Stimulated activated CD8-positive, alpha-beta memory T cell treated with anti-CD3 and anti-CD28 coated beads, Interleukin-7, amount 100 ng/mL, for 48 hours (primary cell): ENCODE data around the gene CT45A8.
"Not testable (repeated sequence)": the region's sequence is repeated elsewhere in the genome, so short reads cannot be mapped to it uniquely, and the experiment has no call there.

Experiments
- DNase-seq, 2 donors: peaks; one replicate each; pipeline ENCODE4 v3.0.0-alpha.2; 2020; ENCODE audit warnings: low read depth in 1 of 2; ENCODE audit errors: extremely low read depth in 1 of 2

CT45A8 gene

GRCh38 chrX:135854438-135854837 is at the start of gene CT45A8:
CT45A8 (minus strand) TSS chrX:135854538; CDS start chrX:135850783, 3,755 bp downstream.
- DNase-seq: not testable (repeated sequence)

DNA sequence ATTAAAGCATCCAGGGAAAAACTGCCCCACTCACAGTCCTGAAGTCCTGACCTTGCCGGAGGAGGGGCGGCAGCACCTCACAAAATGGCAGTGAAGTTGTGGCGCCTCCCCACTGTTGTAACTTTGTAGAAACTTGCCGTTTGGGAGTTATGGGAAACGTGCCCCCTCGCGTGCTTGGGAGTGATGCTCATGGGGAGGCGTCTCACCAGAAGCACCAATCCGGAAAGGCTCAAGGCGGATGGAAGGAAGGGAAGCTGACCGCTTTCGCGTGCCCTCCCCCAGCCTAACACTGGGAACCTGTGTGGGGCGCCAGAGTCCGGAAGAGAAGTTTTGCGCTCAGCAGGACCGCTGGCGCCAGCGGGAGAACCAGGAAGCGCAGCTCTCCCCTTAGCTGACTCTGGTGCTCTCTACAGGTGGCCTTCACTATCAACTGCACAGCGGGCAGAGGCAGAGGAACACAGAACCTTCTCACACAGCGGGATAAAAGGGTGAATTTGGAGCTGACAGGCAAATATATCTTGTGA is 39.0 kb upstream of the CT45A8 start, which contains the start of the genes CT45A10 and SAGE1:
Gene CT45A10 (minus strand): TSS at position 151 of the 524 bp plus-strand sequence. CDS start 8,100 bp downstream, outside the sequence.
Gene SAGE1 (plus strand): TSS at position 423 of the 524 bp plus-strand sequence. CDS start 2,527 bp downstream, outside the sequence.
- DNase-seq: no peak

DNA sequence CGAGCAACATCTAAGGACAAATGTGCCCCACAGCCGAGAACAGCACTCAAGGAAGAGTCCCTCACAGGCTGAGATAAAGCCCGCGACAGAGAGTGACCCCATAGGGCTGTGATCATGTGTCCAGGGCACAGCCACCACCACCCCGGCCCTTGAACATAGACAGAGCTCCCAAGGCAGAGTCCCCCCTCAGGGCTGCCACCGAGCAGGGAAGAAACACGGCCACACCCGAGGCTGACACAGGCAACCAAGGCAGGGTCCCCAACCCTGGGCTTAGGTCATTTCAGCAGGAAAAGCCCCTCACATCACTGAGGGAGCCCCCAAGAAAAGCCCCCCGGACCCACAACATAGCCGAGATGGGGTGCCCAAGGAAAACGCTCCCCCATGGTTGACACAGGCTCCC is 38.4 kb upstream of the CT45A8 start:
- no peak for DNase-seq

- DNase-seq: no peak
These were observed 35.8 kb upstream of the CT45A8 start for GRCh38 chrX:135890087-135890585.

GRCh38 chrX:135888976-135889375 is 34.6 kb upstream of the CT45A8 start:
- peak; percentile 16 to 17 for DNase-seq

DNA sequence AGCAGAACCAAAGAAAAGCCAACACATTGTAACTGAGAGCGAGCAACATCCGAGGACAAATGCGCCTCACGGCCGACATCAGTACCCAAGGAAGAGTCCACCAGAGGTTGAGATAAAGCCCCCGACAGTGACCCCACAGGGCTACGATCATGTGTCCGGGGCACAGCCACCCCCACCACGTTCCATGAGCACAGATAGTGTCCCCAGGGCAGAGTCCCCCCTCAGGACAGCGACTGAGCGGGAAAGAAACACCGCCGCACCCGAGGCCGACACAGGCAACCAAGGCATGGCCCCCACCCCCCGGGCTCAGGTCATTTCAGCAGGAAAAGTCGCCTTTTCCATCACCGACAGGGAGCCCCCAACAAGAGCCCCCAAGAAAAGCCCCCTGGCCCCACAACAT is 33.9 kb upstream of the CT45A8 start:
- DNase-seq: not testable (repeated sequence)

DNA sequence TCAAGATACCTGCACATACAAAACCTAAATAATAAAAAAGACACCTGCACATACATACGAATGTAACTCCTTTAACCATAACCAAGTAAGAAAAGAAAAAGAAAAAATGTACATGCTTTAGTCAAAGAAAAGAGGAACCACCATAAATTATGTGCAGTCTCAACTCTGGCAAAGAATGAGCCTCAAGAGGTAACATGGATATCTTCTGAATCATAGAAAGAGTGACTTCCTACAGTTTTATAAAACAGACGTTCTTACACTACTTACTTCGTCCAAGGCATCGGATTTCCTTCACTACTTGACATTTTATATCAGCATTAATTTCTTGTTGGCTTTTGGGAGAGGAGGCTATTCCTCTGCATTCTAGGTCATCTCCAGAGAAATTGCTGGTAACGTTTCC is 28.4 kb upstream of the CT45A8 start:
- DNase-seq: not testable (repeated sequence)

DNA sequence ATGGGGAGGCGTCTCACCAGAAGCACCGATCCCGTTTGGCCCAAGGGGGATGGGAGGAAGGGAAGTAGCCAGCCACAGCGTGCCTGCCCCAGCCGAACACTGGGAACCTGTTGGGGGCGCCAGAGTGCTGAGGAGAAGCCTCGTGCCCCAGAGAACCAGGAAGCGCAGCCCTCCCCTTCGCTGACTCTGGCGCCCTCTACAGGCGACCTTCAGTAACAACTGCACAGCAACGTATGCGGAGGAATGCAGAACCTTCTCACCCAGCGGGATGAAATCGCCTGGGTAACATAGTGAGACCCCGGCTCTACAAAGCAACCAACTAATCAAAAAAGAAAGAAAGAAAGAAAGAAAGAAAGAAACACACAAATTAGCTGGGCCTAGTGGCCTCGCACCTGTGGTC is 17.4 kb upstream of the CT45A8 start, which contains the start of gene CT45A9:
Gene CT45A9 (minus strand): TSS at position 101 of the 400 bp plus-strand sequence. CDS start 3,751 bp downstream, outside the sequence.
- DNase-seq: not testable (repeated sequence)

DNA sequence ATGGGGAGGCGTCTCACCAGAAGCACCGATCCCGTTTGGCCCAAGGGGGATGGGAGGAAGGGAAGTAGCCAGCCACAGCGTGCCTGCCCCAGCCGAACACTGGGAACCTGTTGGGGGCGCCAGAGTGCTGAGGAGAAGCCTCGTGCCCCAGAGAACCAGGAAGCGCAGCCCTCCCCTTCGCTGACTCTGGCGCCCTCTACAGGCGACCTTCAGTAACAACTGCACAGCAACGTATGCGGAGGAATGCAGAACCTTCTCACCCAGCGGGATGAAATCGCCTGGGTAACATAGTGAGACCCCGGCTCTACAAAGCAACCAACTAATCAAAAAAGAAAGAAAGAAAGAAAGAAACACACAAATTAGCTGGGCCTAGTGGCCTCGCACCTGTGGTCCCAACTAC is 17.2 kb downstream of the CT45A8 start, which contains the start of gene CT45A7:
Gene CT45A7 (minus strand): TSS at position 101 of the 400 bp plus-strand sequence. CDS start 3,747 bp downstream, outside the sequence.
- not testable (repeated sequence) for DNase-seq

DNA sequence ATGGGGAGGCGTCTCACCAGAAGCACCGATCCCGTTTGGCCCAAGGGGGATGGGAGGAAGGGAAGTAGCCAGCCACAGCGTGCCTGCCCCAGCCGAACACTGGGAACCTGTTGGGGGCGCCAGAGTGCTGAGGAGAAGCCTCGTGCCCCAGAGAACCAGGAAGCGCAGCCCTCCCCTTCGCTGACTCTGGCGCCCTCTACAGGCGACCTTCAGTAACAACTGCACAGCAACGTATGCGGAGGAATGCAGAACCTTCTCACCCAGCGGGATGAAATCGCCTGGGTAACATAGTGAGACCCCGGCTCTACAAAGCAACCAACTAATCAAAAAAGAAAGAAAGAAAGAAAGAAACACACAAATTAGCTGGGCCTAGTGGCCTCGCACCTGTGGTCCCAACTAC is 34.4 kb downstream of the CT45A8 start, which contains the start of gene CT45A2:
Gene CT45A2 (minus strand): TSS at position 101 of the 400 bp plus-strand sequence. CDS start 3,747 bp downstream, outside the sequence.
- not testable (repeated sequence) for DNase-seq

- not testable (repeated sequence) for DNase-seq
These were observed 51.7 kb downstream of the CT45A8 start, which contains the start of gene CT45A6 for GRCh38 chrX:135802687-135803086. CT45A6 (minus strand) TSS chrX:135802787; CDS start chrX:135798993, 3,794 bp downstream.
